GM19372 (cell line): ENCODE measurements around the gene NEK2.
A peak's percentile ranks its signal among the peaks of the same experiment; 100 is the strongest.
"Not testable (repeated sequence)": the region's sequence is repeated elsewhere in the genome, so short reads cannot be mapped to it uniquely, and the experiment has no call there.

Experiments
- ATAC-seq: cut with Tn5 transposase; IDR thresholded peaks from one replicate; pipeline ENCODE4 v1.9.1; 2021; ENCODE audit warnings: mild to moderate bottlenecking, low read depth, moderate library complexity; ENCODE audit not compliant: unreplicated experiment

The NEK2 gene

GRCh38 chr1:211634931-211635330 is 40.5 kb downstream of the NEK2 start:
- ATAC-seq = no peak

- ATAC-seq = no peak
Measured at GRCh38 chr1:211634461-211634860, 41.0 kb downstream of the NEK2 start.

GRCh38 chr1:211633524-211633846 is 41.9 kb downstream of the NEK2 start:
- ATAC-seq = no peak

DNA sequence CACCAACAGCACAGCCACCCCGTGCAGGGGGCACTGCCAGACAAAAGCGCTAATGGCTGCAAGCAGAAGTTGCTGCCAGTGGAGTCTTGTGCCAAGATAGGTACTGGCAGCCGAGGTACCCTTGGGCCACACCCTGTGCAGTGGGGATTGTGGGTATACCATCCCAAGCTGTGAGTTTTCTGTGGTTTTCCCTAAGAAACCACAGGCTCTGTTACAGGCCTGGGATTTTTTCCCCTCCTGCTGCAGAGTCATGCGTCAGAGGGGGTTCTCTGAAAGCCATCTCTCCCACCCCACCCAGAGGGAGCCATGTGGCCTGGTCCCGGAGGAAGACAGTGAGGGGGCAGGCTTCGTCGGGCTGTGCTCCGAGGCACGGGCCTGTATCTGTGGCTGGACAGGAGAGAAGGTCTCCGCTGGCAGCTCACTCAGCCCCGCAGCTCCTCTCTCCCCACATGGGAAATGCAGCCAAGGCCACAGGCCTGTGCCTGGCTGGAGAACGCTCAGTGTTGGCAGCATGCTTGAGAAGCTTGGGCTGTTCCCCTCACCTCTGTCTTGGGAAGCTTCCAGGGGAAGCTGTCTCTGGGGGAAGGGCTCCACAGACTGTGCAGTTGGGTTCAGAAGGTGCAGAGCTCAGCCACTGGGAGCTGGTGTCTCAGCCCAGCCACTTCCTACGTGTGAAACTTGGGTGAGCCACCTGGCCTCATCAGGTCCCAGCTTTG is 42.5 kb downstream of the NEK2 start:
- ATAC-seq = no peak

GRCh38 chr1:211632117-211632807 is 43.2 kb downstream of the NEK2 start:
- ATAC-seq = peak; percentile 54

DNA sequence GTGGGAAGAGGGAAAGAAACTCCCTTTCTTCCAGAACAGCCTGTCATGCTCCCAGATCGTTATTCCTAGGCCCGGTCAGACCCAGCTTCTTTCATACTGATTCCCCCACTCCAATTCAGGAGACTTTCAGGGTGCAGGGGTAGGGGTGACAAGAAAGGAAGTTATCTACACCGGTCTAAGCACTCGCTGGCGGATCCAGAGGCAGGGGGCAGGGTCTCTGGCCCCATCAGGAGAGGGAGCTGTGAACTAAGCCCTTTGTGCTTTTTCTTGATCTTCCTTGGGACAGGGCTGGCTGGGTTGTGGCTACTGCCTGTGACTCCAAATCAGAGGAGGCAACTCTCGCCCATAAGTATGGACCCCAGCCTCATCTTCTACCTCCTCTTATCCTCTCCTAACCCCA is 44.3 kb downstream of the NEK2 start:
- ATAC-seq = no peak

DNA sequence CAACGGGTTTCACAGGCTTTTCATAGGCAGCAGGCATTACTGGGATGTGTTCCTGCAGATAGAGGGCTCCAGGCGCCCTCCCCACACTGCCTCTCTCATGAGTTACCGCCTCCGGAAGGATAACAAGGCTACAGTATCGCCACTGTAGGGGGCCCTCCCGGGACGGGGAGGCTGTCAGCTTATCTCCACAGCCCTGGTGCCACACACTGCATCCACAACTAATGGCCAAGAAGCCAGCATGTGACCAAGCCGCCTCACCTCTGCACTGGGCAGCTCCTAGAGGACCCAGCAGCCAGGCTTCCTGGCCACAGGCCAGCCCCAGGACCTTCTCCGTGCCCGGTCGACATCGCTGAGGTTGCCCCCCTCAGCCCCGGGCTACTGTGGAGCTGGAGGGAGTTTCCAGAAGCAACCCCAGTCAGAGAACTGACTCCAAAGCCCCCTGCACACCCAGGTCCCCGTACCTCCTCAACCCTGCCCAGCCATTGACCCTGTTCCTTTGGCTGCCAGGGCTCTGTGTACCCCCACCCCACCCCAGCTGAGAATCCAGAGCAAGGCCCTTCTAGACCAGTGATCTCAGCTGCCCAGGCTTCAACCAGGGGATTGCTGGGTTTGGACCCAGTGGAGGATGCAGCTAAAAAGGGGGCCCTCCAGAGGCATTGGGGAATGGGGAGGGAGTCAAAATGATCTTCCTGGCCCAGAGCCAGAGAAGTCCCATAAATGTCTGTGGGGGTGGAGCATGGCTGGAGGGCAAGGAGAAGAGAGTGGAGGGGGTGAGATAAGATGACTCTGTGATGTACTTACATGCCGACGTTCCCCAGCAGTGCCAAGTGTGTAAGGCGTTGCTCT is 45.0 kb downstream of the NEK2 start:
- ATAC-seq = no peak

DNA sequence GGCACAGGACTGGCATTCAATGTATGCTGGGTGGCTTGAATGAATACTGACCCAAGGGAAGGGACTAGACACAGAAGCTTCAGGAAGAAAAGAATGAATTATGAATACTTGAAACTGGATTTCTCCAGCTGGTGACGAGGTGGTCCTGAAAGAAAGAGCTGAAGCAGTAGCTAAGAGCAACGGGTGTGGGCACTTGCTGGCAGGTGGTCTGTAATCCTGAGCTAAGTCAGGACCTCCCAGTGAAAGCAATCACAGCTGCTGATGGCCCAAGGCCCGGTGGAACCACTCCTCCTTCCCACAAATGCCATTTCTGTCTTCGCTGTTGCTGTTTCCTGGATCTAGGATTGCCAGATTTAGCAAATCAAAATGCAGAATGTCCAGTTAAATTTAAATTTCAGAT is 47.0 kb downstream of the NEK2 start:
- ATAC-seq = no peak

GRCh38 chr1:211627259-211627658 is 48.2 kb downstream of the NEK2 start:
- no peak for ATAC-seq

GRCh38 chr1:211625866-211626265 is 49.6 kb downstream of the NEK2 start:
- not testable (repeated sequence) for ATAC-seq

DNA sequence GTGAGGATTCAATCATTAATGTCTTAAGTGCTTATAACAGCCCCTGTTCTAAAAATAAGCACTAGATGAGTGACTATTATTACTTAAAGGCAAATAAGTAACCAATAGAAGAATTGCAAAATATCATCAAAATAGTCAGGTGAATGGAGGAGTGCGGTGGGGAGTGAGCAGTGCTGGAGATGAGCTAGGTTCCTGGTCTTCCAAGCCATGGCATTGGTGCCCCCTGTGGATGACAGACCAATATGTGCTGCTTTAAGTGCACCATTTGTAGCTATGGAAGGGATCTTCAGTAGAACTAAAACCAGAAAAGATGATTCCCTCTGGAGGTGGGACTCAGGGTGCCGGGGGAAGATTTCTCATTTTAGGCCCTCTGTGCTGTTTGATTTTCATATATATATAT is 50.4 kb downstream of the NEK2 start:
- ATAC-seq = no peak

DNA sequence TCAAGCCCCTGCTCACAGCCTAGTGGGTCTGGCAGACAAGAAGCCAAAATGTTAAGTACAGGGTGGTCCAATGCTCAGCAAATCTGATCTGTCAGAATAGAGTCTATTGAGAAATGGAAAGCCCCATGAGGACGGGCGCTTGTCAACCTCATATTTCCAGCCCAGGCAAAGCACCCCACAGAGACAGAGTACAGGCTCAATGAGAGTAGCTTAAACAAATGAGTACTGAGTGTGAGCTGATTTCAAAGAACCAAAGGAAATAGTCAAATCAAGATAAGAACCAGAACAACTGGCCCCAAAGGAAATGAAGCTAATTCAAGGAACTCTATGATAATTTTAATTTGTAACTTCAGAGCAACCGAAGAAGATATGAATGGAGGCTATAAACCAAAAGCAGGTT is 51.9 kb downstream of the NEK2 start:
- ATAC-seq = no peak

DNA sequence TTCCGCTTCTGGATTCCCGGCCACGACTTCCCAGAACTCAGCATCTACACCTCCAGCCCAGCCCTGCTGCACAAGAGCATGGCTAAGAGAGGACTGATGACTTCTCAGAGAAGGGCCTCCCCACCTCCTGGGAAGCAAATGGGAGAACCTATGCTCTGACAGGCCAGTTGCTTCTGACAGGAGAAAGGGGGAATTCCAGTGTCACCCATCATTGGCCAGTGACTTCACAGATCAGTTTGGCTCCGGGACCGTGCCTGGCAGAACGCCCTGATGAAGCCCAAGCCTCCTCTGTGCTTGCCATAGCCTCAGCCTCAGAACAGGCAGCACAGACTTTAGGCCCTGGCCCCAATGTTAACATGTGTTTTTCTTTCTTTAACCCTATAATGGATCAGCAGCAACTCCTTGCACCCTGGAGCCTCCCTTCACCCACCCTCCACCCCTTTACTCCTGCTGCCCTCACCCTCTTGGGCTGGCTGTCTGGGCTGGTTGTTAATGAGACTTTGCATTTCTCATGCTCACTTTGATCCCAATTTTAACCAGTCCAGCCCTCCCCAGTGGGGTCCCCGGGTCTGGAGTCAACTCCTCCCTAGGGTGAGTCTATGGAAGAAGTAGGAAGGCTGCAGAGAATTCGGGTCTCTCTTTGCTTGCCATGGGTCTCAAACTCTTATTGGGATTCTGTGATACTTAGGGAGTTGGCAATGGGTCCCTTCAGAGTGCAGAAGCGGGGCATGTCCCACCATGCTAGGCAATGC is 53.8 kb downstream of the NEK2 start:
- no peak for ATAC-seq

- ATAC-seq = no peak
Measured at GRCh38 chr1:211620097-211620496, 55.3 kb downstream of the NEK2 start.

DNA sequence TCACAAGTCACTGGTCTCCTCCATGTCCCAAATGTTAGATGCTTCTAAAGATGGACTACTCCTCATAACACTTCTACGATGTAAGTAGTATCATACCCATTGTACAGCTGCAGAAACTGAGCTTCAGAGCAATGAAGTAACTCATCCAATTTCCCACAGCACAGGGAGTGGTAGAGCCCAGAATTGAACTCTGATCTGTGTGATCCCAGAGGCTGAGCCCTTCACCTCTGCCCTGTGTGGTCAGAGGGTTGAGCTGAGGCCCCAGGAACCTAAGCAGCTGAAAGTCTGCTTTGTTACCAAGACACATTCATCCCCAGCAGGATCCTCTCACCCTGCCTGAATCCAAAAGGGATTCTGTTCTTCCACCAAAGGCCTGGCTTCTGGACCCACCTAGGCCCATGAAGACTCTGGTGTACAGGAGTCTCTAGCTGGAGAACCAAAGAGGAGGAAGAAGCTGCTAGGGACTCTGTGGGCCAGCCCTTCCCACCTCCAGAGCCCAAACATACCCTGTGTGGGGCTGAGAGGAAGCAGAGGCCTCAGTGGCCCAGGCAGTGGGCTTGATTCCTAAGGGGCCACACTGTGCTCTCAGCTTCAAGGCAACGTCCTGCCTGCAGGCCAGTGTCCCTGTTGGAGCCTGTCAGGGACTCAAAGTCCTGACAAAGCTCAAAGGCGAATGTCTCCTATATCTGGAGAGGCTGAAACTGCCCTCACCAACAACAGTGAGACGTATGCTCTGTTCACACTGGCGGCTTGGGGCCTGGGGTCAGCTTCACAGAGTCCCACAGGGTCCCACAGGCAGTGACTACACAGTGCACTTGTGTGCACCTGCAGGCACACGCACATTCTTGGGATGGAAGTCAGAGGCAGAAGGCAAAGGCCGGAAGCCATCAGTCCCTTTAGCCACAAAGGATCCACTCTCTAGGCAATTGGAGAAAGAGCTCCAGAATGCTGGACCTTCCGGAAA is 56.1 kb downstream of the NEK2 start:
- no peak for ATAC-seq

GRCh38 chr1:211616965-211617297 is 58.5 kb downstream of the NEK2 start:
- no peak for ATAC-seq

DNA sequence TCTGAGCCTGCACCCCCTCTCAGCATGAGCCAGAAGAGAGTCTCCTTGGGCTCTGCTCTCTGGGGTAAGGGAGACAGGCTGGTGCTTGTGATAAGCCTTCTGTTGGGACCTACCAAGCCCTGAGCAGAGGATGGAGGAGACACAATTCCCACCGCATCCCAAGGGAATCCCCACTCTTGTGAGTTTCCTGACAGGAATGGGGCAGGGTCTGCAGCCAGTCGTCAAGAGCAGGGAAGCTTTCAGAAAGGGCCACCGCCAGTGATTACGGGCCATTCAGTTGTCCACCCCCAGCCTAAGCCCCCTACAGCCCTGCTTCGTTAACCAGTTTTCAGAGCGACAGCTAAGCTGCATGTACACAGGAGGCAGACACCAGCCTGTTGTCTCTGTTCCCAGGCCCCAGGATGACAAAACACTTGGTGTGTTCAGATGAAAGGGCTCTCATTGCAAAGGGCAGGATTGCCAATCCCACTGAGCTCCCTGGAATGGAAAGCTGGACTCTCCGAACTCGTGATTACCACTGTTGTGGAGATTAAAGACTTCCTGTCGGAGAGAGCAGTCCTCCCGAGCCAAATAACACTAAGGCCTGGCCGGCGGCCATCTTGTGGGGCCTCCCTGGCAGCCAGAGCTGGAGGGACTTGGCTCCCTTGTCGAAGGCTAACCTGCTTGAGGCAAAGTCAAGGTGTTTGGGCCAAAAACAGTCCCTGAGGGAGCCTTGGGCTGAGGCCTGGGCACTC is 59.0 kb downstream of the NEK2 start:
- ATAC-seq = no peak

GRCh38 chr1:211614615-211615014 is 60.8 kb downstream of the NEK2 start:
- ATAC-seq = no peak

DNA sequence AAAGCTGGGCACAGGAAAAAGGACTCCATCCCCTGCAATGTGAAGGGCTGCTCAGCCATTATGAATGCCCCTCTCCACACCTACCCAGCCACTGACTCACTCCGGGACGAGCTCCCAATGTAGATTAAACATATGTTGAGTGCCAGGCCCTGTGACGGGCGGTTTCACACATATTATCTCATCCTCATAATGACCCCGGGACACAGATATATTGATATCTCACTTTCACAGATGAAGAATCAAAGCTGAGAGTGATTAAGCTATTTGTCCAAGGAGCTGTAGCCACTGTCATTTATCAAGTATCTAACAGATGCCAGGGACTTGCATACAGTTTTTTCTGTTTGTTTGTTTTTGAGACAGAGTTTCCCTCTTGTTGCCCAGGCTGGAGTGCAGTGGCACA is 61.5 kb downstream of the NEK2 start:
- ATAC-seq = no peak
